ENCODE results near the gene NDUFA13.

The NDUFA13 gene

DNA sequence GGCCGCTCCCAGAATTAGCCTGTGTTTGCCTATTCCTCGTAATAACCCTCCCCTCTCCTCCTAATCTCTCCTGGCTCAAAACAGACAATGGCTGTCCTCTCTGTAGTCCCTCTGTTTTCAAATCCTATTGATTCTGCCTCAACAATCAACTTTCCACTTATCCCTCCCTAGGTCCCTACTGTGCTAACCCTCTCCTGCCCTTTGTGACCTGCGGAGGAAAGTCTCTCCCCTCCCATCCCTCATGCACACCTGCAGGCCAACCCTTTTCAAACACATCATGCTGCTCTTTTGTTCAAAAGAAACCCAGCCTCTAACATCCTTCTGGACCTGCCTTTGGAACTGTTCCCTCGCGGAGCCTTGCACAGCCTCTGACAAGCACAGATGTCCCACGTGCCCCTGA is 59.4 kb downstream of the NDUFA13 start:
- Histone ChIP-seq H3K9me3 (ENCODE audit: control insufficient read depth, insufficient read depth, low read length) (no peaks in the 10 kb centered on the region), H3K4me1 (ENCODE audit: control insufficient read depth, insufficient read depth, low read length) (peaks cover 2% of the 10 kb centered on the region; the same call in 1 of the 2 replicates), H3K36me3 (ENCODE audit: control insufficient read depth, insufficient read depth, low read length) (no peaks in the 10 kb centered on the region), H3K27me3 (ENCODE audit: control insufficient read depth, insufficient read depth, low read length) (no peaks in the 10 kb centered on the region), H3K27ac (ENCODE audit: low read length) (no peak overlapping the region), H3K4me3 (ENCODE audit: low read length) (no peak overlapping the region)
- no CpG with 5 or more reads among the region's 6 CpGs for WGBS (ENCODE audit: insufficient coverage, insufficient read length)
- DNase-seq (ENCODE audit: low read depth, low spot score): no peak
